ENCODE results near the gene ABCA8. TPM values are rescaled to one million over a fixed set of nuclear protein-coding genes. Genes with fewer than 3 reads are reported as not detected.
"Not testable (repeated sequence)": the region's sequence is repeated elsewhere in the genome, so short reads cannot be mapped to it uniquely, and the experiment has no call there.

The ABCA8 gene
- total RNA-seq, 1 donor from 2014 or later: 4.7 TPM

GRCh38 chr17:68829211-68829610 lies 126.0 kb downstream of the ABCA8 start:
- TF ChIP-seq CTCF (conservative IDR thresholded peaks at IDR 0.05): no peak
- H3K4me3 Mint-ChIP-seq: no peak overlapping the region
- DNase-seq (ENCODE audit: extremely low spot score, unreplicated experiment): no peak
- H3K4me1 Mint-ChIP-seq (ENCODE audit: unreplicated experiment): no peaks in the 10 kb centered on the region
- no peak overlapping the region for H3K27ac Mint-ChIP-seq
- no peaks in the 10 kb centered on the region for H3K27me3 Mint-ChIP-seq
- no peaks in the 10 kb centered on the region for H3K9me3 Mint-ChIP-seq
- no peaks in the 10 kb centered on the region for H3K36me3 Mint-ChIP-seq

- no peaks in the 10 kb centered on the region for H3K9me3 Mint-ChIP-seq
- H3K4me3 Mint-ChIP-seq: no peak overlapping the region
These were observed 130.5 kb downstream of the ABCA8 start for GRCh38 chr17:68824707-68825106.

GRCh38 chr17:68824185-68824584 lies 131.0 kb downstream of the ABCA8 start:
- not testable (repeated sequence) for DNase-seq (ENCODE audit: extremely low spot score, unreplicated experiment); H3K9me3 Mint-ChIP-seq; H3K36me3 Mint-ChIP-seq; H3K4me3 Mint-ChIP-seq; H3K27me3 Mint-ChIP-seq; H3K27ac Mint-ChIP-seq
- peaks cover 26% of the 10 kb centered on the region for H3K4me1 Mint-ChIP-seq (ENCODE audit: unreplicated experiment)

More at GRCh38 chr17:68824707-68825106, 130.5 kb downstream of the ABCA8 start:
- DNase-seq (ENCODE audit: extremely low spot score, unreplicated experiment): no peak
- H3K27ac Mint-ChIP-seq: no peak overlapping the region
- H3K36me3 Mint-ChIP-seq: no peaks in the 10 kb centered on the region
- peaks cover 26% of the 10 kb centered on the region for H3K4me1 Mint-ChIP-seq (ENCODE audit: unreplicated experiment)
- no peaks in the 10 kb centered on the region for H3K27me3 Mint-ChIP-seq
- no peak for TF ChIP-seq CTCF (conservative IDR thresholded peaks at IDR 0.05)

GRCh38 chr17:68822719-68823289 lies 132.4 kb downstream of the ABCA8 start:
- Mint-ChIP-seq H3K4me1 (ENCODE audit: unreplicated experiment) (peaks cover 28% of the 10 kb centered on the region), H3K9me3 (no peaks in the 10 kb centered on the region), H3K4me3 (no peak overlapping the region), H3K27ac (no peak overlapping the region), H3K27me3 (no peaks in the 10 kb centered on the region), H3K36me3 (no peaks in the 10 kb centered on the region)
- DNase-seq (ENCODE audit: extremely low spot score, unreplicated experiment): no peak
- TF ChIP-seq CTCF (conservative IDR thresholded peaks at IDR 0.05): no peak

GRCh38 chr17:68821860-68822696 lies 133.1 kb downstream of the ABCA8 start:
- peaks cover 34% of the 10 kb centered on the region for H3K4me1 Mint-ChIP-seq (ENCODE audit: unreplicated experiment)
- H3K4me3 Mint-ChIP-seq: no peak overlapping the region
- H3K9me3 Mint-ChIP-seq: peaks cover 4% of the 10 kb centered on the region
- no peaks in the 10 kb centered on the region for H3K36me3 Mint-ChIP-seq
- H3K27me3 Mint-ChIP-seq: no peaks in the 10 kb centered on the region
- no peak overlapping the region for H3K27ac Mint-ChIP-seq
- no peak for DNase-seq (ENCODE audit: extremely low spot score, unreplicated experiment)
- TF ChIP-seq CTCF (conservative IDR thresholded peaks at IDR 0.05): no peak

GRCh38 chr17:68820825-68821481 lies 134.2 kb downstream of the ABCA8 start:
- Mint-ChIP-seq H3K27ac (no peak overlapping the region), H3K4me1 (ENCODE audit: unreplicated experiment) (peaks cover 36% of the 10 kb centered on the region), H3K27me3 (peaks cover 3% of the 10 kb centered on the region), H3K36me3 (no peaks in the 10 kb centered on the region), H3K4me3 (no peak overlapping the region), H3K9me3 (peaks cover 4% of the 10 kb centered on the region)
- TF ChIP-seq CTCF (conservative IDR thresholded peaks at IDR 0.05): no peak
- no peak for DNase-seq (ENCODE audit: extremely low spot score, unreplicated experiment)

Measured in type B pancreatic cell (in vitro differentiated cells).